ENCODE measurements around the gene GCGR.

The GCGR gene

DNA sequence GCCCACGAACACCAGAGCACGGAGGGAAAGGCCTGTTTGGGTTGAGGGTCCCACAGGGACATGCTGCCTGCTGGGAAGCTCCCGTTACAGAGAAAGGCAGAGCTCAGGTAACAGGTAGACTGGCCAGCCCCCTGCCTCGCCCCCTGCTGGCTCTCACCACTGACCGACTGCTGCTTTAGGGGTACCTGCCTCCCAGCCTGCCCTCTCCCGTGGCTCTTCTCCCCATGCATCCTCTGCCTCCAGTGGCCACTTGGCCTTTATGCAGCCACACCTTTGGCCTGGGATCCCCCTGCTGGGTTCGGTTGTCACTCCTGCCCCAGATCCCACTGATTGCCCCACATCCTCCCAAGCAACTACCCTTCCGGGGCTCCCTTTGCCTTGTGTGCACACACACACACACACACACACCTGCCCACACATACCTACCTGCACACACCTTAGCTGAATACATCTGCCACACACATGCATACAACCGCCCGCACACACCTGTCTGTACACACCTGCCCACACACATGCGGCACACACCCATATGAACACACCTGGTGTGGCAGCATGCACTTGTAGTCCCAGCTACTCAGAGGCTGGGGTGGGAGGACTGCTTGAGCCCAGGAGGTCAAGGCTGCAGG lies 22.0 kb downstream of the GCGR start:
- no peak for TF ChIP-seq SIN3A (IDR thresholded peaks at IDR 0.05; ENCODE audit: borderline replicate concordance, insufficient read depth, low read length)
- TF ChIP-seq TAF1 (IDR thresholded peaks at IDR 0.05; ENCODE audit: borderline replicate concordance, insufficient read depth, low read length), result no peak
- TF ChIP-seq FOXP2 (optimal IDR thresholded peaks at IDR 0.05; ENCODE audit: borderline replicate concordance, extremely low read depth, extremely low read length, insufficient read depth), result no peak
- no peak for TF ChIP-seq REST (IDR thresholded peaks at IDR 0.05; ENCODE audit: insufficient read depth in 1 of 2, low read depth in 2 of 2, low read length in 2 of 2)
- TF ChIP-seq POLR2AphosphoS5 (IDR thresholded peaks at IDR 0.05; ENCODE audit: low read depth, low read length), result no peak

DNA sequence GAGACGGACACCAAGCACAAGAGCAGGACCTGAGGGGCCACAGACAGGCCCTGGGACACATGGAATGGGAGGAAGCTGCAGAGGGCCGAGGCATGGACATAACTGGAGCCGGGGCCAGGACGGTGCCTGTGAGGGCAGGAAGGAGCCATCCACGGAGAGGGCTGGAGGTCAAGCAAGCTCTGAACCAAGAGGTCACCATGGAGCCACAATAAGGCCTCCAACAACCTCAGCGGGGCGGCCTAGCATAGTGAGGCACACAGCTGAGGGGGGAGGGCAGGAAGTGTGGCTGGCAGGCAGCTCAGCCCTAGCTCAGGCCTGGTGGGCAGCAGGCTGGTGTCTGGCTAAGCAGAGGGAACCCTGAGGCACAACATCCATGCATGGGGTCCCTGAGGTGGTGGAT lies 24.7 kb downstream of the GCGR start:
- TF ChIP-seq FOXP2 (optimal IDR thresholded peaks at IDR 0.05; ENCODE audit: borderline replicate concordance, extremely low read depth, extremely low read length, insufficient read depth), result peak; percentile 62
- TF ChIP-seq SIN3A (IDR thresholded peaks at IDR 0.05; ENCODE audit: borderline replicate concordance, insufficient read depth, low read length), result no peak

DNA sequence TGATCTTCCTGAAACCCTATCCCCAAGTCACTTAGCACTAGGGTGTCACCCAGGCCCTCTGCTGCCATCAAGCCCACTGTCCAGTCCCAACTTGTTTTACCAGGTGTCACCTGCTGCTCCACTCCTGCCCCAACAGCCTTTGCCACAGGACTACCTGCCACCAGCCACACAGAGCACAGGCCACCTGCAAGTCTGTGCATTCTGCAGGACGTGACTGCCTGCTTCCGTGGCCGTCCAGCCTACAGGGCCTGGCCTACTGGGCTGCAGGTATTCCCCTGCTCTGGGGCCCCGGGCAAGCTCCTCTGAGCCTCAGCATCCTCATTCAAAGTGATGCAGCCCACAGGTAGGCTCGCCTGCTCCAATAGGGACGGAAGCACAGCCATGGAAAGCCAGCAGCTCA lies 25.9 kb downstream of the GCGR start:
- TF ChIP-seq POLR2AphosphoS5 (IDR thresholded peaks at IDR 0.05; ENCODE audit: low read depth, low read length) (no peak), FOXP2 (optimal IDR thresholded peaks at IDR 0.05; ENCODE audit: borderline replicate concordance, extremely low read depth, extremely low read length, insufficient read depth) (no peak), SIN3A (IDR thresholded peaks at IDR 0.05; ENCODE audit: borderline replicate concordance, insufficient read depth, low read length) (no peak)

DNA sequence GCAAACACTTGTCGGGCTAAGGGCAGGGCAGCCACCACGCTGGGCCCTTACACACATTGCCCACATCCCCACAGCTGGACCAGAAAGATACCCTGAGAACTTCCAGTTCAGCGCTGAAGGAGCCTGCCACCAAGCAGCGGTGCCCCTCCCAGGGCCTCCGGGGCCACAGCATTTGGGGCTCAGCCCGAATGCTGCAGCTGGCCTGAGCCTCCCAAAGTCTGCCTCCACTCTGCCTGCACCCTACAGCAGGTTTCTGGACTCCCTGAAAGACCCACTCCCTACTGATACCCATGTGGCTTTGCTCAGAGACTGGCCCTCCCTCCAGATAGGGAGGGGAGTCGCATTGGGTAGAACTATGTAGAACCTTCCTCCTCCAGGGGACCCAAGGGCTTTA lies 27.6 kb downstream of the GCGR start:
- TF ChIP-seq POLR2AphosphoS5 (IDR thresholded peaks at IDR 0.05; ENCODE audit: low read depth, low read length) (no peak), REST (IDR thresholded peaks at IDR 0.05; ENCODE audit: insufficient read depth in 1 of 2, low read depth in 2 of 2, low read length in 2 of 2) (no peak), FOXP2 (optimal IDR thresholded peaks at IDR 0.05; ENCODE audit: borderline replicate concordance, extremely low read depth, extremely low read length, insufficient read depth) (no peak), TAF1 (IDR thresholded peaks at IDR 0.05; ENCODE audit: borderline replicate concordance, insufficient read depth, low read length) (no peak), SIN3A (IDR thresholded peaks at IDR 0.05; ENCODE audit: borderline replicate concordance, insufficient read depth, low read length) (no peak)

DNA sequence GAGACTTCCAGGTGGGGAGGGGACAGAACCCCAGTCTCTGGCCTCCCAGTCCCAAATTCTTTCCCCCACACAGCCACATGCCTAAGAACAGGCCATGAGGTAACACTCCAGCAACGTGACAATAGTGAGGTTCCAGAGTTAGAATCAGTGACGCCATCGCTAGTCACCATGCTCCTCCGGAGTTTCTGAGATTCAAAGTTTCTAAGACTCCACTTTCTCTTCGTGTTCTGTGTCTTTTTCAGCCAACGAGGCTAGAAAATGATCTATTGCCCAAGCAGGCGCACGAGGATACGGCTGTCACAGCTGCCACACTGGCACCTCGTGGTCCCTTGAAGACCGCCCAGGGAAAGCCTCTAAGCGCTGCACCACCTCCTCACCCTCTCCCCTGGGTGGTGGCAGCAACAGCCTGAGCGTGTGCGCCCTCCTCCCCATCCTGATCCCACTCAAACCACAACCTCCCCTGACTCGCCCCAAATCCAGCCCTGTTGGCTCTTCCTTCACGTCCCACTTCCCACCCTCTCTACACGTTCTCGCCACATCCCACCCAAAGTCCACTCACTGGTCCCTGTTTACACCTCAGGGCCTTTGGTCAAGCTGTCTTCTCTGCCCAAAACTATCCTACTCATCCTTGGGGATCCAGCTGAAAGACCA lies 28.1 kb downstream of the GCGR start:
- TF ChIP-seq TAF1 (IDR thresholded peaks at IDR 0.05; ENCODE audit: borderline replicate concordance, insufficient read depth, low read length) (no peak), SIN3A (IDR thresholded peaks at IDR 0.05; ENCODE audit: borderline replicate concordance, insufficient read depth, low read length) (no peak), REST (IDR thresholded peaks at IDR 0.05; ENCODE audit: insufficient read depth in 1 of 2, low read depth in 2 of 2, low read length in 2 of 2) (no peak), POLR2AphosphoS5 (IDR thresholded peaks at IDR 0.05; ENCODE audit: low read depth, low read length) (no peak), FOXP2 (optimal IDR thresholded peaks at IDR 0.05; ENCODE audit: borderline replicate concordance, extremely low read depth, extremely low read length, insufficient read depth) (no peak)

- TF ChIP-seq SIN3A (IDR thresholded peaks at IDR 0.05; ENCODE audit: borderline replicate concordance, insufficient read depth, low read length), result no peak
- TF ChIP-seq FOXP2 (optimal IDR thresholded peaks at IDR 0.05; ENCODE audit: borderline replicate concordance, extremely low read depth, extremely low read length, insufficient read depth), result no peak
- TF ChIP-seq REST (IDR thresholded peaks at IDR 0.05; ENCODE audit: insufficient read depth in 1 of 2, low read depth in 2 of 2, low read length in 2 of 2), result no peak
- no peak for TF ChIP-seq POLR2AphosphoS5 (IDR thresholded peaks at IDR 0.05; ENCODE audit: low read depth, low read length)
- TF ChIP-seq TAF1 (IDR thresholded peaks at IDR 0.05; ENCODE audit: borderline replicate concordance, insufficient read depth, low read length), result no peak
Observed at GRCh38 chr17:81832608-81833159, 28.7 kb downstream of the GCGR start.

Measured in PFSK-1 (cell line).